Sigmoid colon (tissue), 4 donors: ENCODE data around the gene TMEM108.

Experiments used
- CTCF ChIP-seq, 4 experiments: fragments of 450-650 bp in 3 of 4; fragments of 200-600 bp in 1 of 4; IDR thresholded peaks; one replicate each; pipeline ENCODE4 v1.5.1; 2016 to 2019; ENCODE audit warnings: antibody characterized with exemption in 4 of 4, mild to moderate bottlenecking in 3 of 4, moderate library complexity in 2 of 4
- EP300 ChIP-seq, 4 donors: sonication (generic); formaldehyde crosslinking; IDR thresholded peaks; one replicate each; pipeline ENCODE4 v1.6.1; 2017; ENCODE audit warnings: antibody characterized with exemption in 4 of 4

- TF ChIP-seq EP300 (IDR thresholded peaks at IDR 0.05) (no peak), CTCF (IDR thresholded peaks at IDR 0.05) (no peak)
Measured at GRCh38 chr3:133443649-133444422, 405.6 kb downstream of the TMEM108 start.
